ENCODE results near the gene CDC5L.

- no peak for TF ChIP-seq CTCF (conservative IDR thresholded peaks at IDR 0.05 in 1 of 2, IDR thresholded peaks at IDR 0.05 in 1 of 2; ENCODE audit: extremely low read depth in 1 of 2, insufficient read depth in 1 of 2, low read depth in 1 of 2, low read length in 2 of 2)
- TF ChIP-seq EZH2 (IDR thresholded peaks at IDR 0.05; ENCODE audit: borderline replicate concordance, low read length): no peak
Observed at GRCh38 chr6:44366781-44367180, 20.7 kb upstream of the CDC5L start.

All from mammary epithelial cell (primary cell).